CD4-positive, alpha-beta T cell treated with Interleukin-15 for 4 hours (primary cell): ENCODE results near the gene P2RY13.

Experiments used
- DNase-seq: peaks from one replicate; pipeline ENCODE4 v3.0.0-alpha.2; 2020; ENCODE audit warnings: low spot score

P2RY13 gene

DNA sequence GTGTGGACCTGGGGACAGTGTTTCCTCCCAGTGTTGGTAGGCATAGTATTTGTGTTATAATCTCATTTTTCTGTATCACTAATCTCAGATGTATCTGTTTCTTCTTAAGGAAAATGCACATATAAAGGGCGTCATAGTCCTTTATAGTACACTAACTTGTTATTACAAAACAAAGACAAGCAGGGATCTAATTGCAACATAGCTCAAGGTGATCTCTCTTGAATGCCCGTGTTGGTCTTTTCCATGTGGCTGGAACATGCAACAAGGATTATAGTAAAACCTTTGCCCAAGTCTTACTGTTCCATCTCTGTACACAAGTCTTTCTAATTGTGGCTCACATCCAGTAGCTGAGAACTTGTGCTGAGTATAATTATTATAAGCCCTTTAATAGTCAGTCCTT is 9.2 kb downstream of the P2RY13 start:
- no peak for DNase-seq

DNA sequence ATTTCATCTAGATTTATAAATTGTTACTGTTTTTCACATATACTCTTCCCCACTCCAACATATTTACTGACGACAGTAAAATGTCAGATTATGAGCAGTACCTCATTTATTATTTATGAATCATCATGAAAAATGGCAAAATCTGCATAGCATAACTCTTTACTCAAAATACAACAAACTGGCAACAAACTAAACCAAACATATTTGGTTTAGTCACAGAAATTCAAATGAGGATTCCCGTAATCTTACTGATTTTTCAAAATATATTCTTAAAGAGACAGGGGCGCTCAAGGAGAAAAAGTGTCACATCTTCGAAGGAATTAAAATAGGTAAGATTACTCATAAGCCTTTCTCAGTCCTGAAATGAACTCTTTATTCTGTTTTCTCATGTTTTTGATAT is 9.7 kb downstream of the P2RY13 start:
- DNase-seq, result no peak

GRCh38 chr3:151318991-151319390 is 10.4 kb downstream of the P2RY13 start:
- DNase-seq, result no peak

GRCh38 chr3:151318313-151318712 is 11.0 kb downstream of the P2RY13 start:
- DNase-seq, result no peak

DNA sequence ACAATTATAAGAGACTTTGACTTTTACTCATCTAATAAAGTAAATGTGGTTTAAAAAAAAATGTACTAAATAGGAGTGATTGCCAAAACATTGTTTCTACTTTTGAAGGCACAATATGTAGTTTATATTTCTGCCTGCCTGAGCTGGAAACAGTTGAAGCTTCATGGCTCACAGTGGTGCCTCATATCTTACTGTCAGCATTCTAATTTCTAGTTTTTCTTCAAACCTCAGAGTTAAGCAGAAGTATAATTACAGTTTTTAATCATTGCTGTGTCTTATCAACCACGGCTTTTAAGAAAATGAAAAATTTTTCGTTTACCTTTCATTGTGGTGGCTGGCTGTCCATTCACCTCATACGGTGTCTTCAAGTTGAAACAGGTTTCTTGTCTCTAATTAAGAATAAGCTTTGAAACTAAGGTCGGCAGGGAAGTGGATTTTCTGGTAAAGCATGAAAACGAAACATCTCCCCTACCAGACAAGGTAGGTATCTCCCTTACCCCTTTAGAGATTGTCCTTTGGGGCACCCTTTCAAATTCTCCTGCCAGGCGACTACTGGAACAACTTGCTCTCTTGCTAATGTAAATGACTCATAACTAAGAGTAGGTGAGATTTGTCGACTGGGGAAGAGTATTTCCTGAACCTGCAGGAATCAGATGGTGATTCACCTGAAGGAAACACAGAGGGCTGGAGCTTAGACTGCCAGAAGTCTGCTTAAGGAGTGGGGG is 12.9 kb downstream of the P2RY13 start, which contains the start of gene GPR87:
GPR87 (minus strand) TSS at position 554 of the 725 bp plus-strand sequence. CDS start 16,720 bp downstream, outside the sequence.
- DNase-seq, result no peak

DNA sequence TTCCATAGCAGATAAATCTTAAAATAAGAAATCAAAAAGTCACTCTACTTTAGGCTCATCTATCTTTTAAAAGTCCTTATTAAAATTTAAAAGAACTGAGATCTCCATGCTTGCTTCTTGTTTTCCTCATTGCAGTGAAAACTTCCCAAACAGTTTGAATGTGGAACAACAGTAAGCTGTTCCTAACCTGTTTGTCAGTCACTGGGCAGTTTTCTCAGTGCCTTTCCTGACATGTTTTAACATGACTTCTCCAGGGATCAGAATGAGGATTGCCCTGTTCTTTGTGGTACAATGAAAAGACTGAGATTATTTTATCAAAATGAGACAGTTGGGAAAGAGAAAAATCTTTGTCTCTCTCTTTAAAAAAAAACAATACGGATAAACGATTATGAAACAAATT is 13.5 kb downstream of the P2RY13 start:
- no peak for DNase-seq

DNA sequence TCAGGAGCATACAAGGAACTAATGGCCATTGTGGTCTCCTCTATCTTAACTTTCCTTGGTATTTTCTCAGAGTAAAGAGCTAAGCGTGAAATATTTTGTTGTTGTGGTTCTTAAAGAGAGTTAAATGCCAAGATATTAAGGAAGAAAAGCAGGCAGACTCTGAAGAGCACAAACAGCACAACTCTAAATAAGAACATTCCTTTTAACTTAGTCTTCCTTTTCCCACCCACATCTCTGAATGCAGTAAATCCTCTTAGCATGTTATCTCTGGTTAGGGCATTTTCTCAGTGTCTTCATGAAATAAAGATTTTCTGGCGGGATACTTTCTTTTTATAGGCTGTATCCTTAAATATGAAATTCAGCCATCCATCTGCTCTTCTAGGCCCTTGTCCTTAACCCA is 14.2 kb downstream of the P2RY13 start:
- DNase-seq, result no peak

DNA sequence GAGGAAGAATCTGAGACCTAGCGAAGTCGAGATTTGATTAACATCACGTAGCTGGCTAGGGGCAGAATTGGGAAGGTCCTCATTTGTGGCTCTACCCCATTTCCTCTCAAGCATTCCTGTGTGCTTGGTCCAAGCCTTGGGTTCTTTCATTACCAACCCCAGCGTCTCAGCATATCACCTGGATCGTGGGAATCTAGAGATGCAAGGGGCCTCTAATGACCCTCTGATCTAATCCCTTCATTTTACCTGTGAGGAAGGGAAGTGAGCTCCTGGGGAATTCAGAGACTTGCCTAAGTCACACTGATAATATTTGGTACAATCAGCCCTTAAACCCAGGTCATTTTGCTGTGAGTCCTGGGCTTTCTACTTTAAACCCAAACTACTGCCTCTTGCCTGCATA is 14.8 kb downstream of the P2RY13 start:
- DNase-seq, result no peak

DNA sequence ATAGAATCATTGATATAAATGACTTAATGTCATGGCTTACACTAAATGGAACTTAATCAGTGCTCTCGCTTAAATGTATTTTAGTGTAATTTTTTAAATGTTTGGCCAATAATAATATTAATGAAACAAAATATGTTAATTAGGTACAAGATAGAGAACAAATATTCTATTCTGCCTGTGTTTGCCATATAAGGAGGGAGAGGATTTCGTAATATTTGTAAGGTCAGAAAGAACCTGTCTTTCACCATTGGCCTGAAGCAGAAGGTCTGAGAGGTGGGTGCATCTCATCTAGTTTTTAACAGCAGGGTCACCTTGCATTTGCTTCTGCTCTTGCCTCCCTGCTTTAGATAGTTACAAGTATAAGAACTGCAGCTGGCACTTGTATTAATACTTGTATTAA is 15.2 kb downstream of the P2RY13 start:
- no peak for DNase-seq

- no peak for DNase-seq
Measured at GRCh38 chr3:151312972-151313371, 16.4 kb downstream of the P2RY13 start.

DNA sequence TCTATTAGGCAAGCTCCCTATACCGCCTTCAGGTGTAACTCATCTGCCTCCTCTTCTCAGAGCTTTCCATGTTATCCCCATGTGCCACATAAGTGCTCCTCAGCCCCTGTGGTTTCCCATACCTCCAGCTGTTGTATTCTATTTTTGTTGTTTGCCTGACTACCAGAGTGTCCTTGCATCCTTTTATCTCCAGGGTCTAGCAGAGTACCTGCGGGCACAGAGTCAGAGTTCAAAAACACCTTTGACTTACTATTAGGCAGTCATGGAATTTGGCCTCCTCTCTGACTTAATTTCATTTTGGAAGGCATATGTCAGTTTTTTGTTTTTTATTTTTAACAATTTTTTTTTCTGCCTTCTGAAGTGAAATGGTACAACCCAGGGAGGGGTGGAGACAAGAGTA is 19.8 kb downstream of the P2RY13 start:
- no peak for DNase-seq

DNA sequence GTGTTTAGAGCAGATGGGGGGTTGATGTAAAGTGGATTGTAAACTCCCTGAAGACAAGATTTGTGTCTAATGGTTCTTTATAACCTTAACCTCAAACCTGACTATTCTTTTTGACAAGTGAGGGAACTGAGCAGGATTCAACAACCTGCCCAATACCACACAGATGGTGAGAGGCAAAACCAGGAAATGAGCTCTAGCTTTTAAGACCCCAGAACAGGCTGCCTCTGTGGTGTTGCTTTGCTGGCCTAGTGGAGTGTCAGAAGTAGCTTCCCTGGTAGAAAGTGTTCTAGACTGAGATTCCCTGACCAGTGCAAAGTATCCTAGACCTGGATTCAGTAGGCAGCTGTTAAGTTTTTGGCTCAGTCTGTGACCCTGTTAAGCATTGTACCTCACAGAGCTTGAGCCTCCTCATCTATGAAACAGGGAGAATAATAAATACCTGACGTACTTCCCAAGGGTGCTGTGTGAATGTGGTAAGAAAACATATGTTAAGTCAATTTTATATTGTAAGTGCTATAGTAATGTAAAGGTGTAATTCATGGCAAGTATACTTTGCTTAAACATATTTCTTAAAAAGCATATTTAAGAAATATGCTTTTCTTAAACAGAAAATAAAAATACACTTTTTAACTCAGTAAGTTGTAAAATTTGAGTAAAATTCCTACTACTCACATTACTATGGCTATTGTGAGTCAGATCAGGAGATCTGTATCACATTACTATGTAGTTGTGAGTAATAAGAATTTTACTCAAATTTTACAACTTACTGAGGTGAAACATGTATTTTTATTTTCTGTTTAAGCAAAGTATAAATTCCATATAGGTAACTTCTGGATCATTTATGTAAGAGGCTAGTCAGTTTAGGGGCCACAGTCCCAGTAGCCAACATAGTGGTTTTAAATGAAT is 21.5 kb downstream of the P2RY13 start:
- no peak for DNase-seq

- no peak for DNase-seq
Measured at GRCh38 chr3:151307131-151307530, 22.2 kb downstream of the P2RY13 start.

- no peak for DNase-seq
Measured at GRCh38 chr3:151306168-151306810, 23.1 kb downstream of the P2RY13 start.

GRCh38 chr3:151305775-151306151 is 23.6 kb downstream of the P2RY13 start:
- no peak for DNase-seq

GRCh38 chr3:151305060-151305774 is 24.1 kb downstream of the P2RY13 start:
- no peak for DNase-seq

DNA sequence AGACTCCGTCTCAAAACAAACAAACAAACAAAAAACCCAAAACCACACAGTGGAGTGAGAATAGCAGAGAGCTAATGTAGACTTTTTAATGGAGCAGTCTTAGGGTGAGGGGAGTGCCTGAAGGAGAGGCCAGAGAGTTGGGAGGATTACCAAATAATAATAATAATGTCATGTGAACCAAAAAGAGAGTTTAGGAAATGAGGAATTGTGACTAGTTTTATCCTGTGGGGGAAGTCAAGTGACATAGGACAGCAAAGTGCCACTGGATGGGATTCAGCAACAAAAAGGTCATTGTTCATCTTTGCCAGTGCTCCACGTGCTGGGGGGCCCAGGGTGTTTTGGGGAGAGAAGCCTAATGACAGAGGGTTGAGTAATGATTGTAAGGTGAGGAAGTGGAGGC is 25.6 kb downstream of the P2RY13 start:
- DNase-seq, result no peak

GRCh38 chr3:151301787-151302186 is 27.6 kb downstream of the P2RY13 start:
- no peak for DNase-seq

DNA sequence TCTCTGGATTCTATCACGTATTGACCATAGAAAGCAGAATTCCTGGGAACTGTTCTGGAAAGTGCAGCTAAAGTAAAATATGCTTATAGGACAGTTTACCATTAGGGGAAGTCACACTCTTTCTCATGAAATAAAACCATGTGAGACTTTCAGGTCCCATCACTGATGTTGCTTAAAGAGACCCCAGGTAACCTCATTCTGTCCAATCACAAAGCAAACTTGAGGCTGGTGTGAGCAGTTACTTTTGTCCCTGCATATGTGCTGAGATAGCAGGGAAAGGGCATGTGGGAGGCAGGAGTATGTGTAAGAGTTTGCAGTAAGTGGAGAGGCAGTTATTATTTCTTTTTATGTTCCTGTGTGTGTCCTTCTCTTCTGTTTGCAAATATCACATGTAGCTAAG is 28.8 kb downstream of the P2RY13 start:
- DNase-seq, result no peak

- no peak for DNase-seq
Measured at GRCh38 chr3:151299006-151299405, 30.3 kb downstream of the P2RY13 start.

DNA sequence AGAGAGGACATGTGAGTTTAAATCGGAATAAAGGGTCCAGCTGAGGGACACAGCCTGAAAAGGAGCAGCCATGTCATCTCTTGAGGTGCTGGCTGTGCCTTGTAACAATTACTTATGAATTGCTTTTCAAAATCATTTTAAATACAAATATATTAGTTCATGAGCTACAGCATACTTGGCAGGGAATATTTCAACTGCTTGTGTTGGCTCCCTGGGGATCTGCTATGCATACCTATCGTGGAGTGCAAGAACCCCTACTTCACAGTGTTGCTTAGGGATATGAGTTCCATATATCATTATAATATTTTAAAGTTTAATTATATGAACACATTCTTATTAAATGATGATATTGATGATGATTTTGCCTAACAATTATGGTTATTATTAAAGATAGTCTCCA is 31.9 kb downstream of the P2RY13 start:
- DNase-seq, result no peak

- DNase-seq, result no peak
Measured at GRCh38 chr3:151296226-151296625, 33.1 kb downstream of the P2RY13 start.
